ENCODE data around the gene GPC1.

GPC1 gene

GRCh38 chr2:240502430-240503121 is 67.1 kb downstream of the GPC1 start:
- ChIA-PET POLR2A (no interaction called here), CTCF (interaction anchor here (1.7 kb wide), 1 partner anchor 12 kb away, joined by 5 read pairs; no protein-coding TSS in a partner anchor)
- H3K27ac ChIP-seq (ENCODE audit: insufficient read depth in 1 of 2, low read depth in 1 of 2, low read length in 2 of 2, poor library complexity in 1 of 2, severe bottlenecking in 2 of 2), result no peak overlapping the region

GRCh38 chr2:240503375-240503774 is 67.9 kb downstream of the GPC1 start:
- ChIA-PET CTCF (interaction anchor here (1.7 kb wide), 1 partner anchor 11 kb away, joined by 5 read pairs; no protein-coding TSS in a partner anchor), POLR2A (no interaction called here)
- Histone ChIP-seq H3K27ac (ENCODE audit: insufficient read depth in 1 of 2, low read depth in 1 of 2, low read length in 2 of 2, poor library complexity in 1 of 2, severe bottlenecking in 2 of 2) (no peak overlapping the region), H3K4me3 (ENCODE audit: control insufficient read depth in 1 of 7, extremely low read depth in 1 of 7, insufficient read depth in 4 of 7, low read depth in 2 of 7, low read length in 6 of 7) (no peak overlapping the region), H3K9me3 (ENCODE audit: control extremely low read depth in 1 of 5, control insufficient read depth in 4 of 5, insufficient read depth in 2 of 5, low read depth in 1 of 5, low read length in 4 of 5) (no peaks in the 10 kb centered on the region), H3K27me3 (replicated peaks in 2 of 5; ENCODE audit: control insufficient read depth in 4 of 5, insufficient read depth in 5 of 5, low read length in 4 of 5) (no peaks in the 10 kb centered on the region), H3K36me3 (ENCODE audit: control insufficient read depth in 4 of 4, insufficient read depth in 4 of 4, low read length in 3 of 4) (peaks cover 0 to 22% (median 13%) of the 10 kb centered on the region in 4 experiments), H3K4me1 (ENCODE audit: control extremely low read depth in 1 of 4, control insufficient read depth in 4 of 4, insufficient read depth in 4 of 4, low read length in 3 of 4) (no peaks in the 10 kb centered on the region)
- DNase-seq, result no peak
- 95% methylated on average over 8 of the region's 9 CpGs for WGBS (ENCODE audit: insufficient coverage)

More at GRCh38 chr2:240502430-240503121, 67.1 kb downstream of the GPC1 start:
- Histone ChIP-seq H3K27me3 (replicated peaks in 2 of 5; ENCODE audit: control insufficient read depth in 4 of 5, insufficient read depth in 5 of 5, low read length in 4 of 5) (no peaks in the 10 kb centered on the region), H3K36me3 (ENCODE audit: control insufficient read depth in 4 of 4, insufficient read depth in 4 of 4, low read length in 3 of 4) (peaks cover 0 to 27% (median 13%) of the 10 kb centered on the region in 4 experiments), H3K4me3 (ENCODE audit: control insufficient read depth in 1 of 7, extremely low read depth in 1 of 7, insufficient read depth in 4 of 7, low read depth in 2 of 7, low read length in 6 of 7) (no peak overlapping the region), H3K4me1 (ENCODE audit: control extremely low read depth in 1 of 4, control insufficient read depth in 4 of 4, insufficient read depth in 4 of 4, low read length in 3 of 4) (no peaks in the 10 kb centered on the region), H3K9me3 (ENCODE audit: control extremely low read depth in 1 of 5, control insufficient read depth in 4 of 5, insufficient read depth in 2 of 5, low read depth in 1 of 5, low read length in 4 of 5) (no peaks in the 10 kb centered on the region)
- WGBS (ENCODE audit: insufficient coverage), result 89% methylated on average over 11 of the region's 14 CpGs
- no peak for DNase-seq

GRCh38 chr2:240503848-240504247 is 68.4 kb downstream of the GPC1 start:
- Histone ChIP-seq H3K9me3 (ENCODE audit: control extremely low read depth in 1 of 5, control insufficient read depth in 4 of 5, insufficient read depth in 2 of 5, low read depth in 1 of 5, low read length in 4 of 5) (no peaks in the 10 kb centered on the region), H3K27me3 (replicated peaks in 2 of 5; ENCODE audit: control insufficient read depth in 4 of 5, insufficient read depth in 5 of 5, low read length in 4 of 5) (no peaks in the 10 kb centered on the region), H3K4me3 (ENCODE audit: control insufficient read depth in 1 of 7, extremely low read depth in 1 of 7, insufficient read depth in 4 of 7, low read depth in 2 of 7, low read length in 6 of 7) (no peak overlapping the region), H3K27ac (ENCODE audit: insufficient read depth in 1 of 2, low read depth in 1 of 2, low read length in 2 of 2, poor library complexity in 1 of 2, severe bottlenecking in 2 of 2) (no peak overlapping the region), H3K36me3 (ENCODE audit: control insufficient read depth in 4 of 4, insufficient read depth in 4 of 4, low read length in 3 of 4) (peaks cover 0 to 19% (median 11%) of the 10 kb centered on the region in 4 experiments), H3K4me1 (ENCODE audit: control extremely low read depth in 1 of 4, control insufficient read depth in 4 of 4, insufficient read depth in 4 of 4, low read length in 3 of 4) (no peaks in the 10 kb centered on the region)
- POLR2A ChIA-PET, result no interaction called here
- 95% methylated on average over 6 of the region's 7 CpGs for WGBS (ENCODE audit: insufficient coverage)
- DNase-seq, result no peak
- CTCF ChIA-PET, result interaction anchor here (1.7 kb wide), 1 partner anchor 10 kb away, joined by 5 read pairs; no protein-coding TSS in a partner anchor

- no peak for DNase-seq
- ChIA-PET POLR2A (no interaction called here), CTCF (interaction anchor here (0.6 kb wide), 1 partner anchor 10 kb away, joined by 3 read pairs; no protein-coding TSS in a partner anchor)
- no peak overlapping the region for H3K27ac ChIP-seq (ENCODE audit: insufficient read depth in 1 of 2, low read depth in 1 of 2, low read length in 2 of 2, poor library complexity in 1 of 2, severe bottlenecking in 2 of 2)
- 92% methylated on average over 13 of the region's 14 CpGs for WGBS (ENCODE audit: insufficient coverage)
- no peaks in the 10 kb centered on the region for H3K9me3 ChIP-seq (ENCODE audit: control extremely low read depth in 1 of 5, control insufficient read depth in 4 of 5, insufficient read depth in 2 of 5, low read depth in 1 of 5, low read length in 4 of 5)
- no peak overlapping the region for H3K4me3 ChIP-seq (ENCODE audit: control insufficient read depth in 1 of 7, extremely low read depth in 1 of 7, insufficient read depth in 4 of 7, low read depth in 2 of 7, low read length in 6 of 7)
- H3K36me3 ChIP-seq (ENCODE audit: control insufficient read depth in 4 of 4, insufficient read depth in 4 of 4, low read length in 3 of 4), result peaks cover 0 to 12% (median 3%) of the 10 kb centered on the region in 4 experiments
- H3K4me1 ChIP-seq (ENCODE audit: control extremely low read depth in 1 of 4, control insufficient read depth in 4 of 4, insufficient read depth in 4 of 4, low read length in 3 of 4), result no peaks in the 10 kb centered on the region
- no peaks in the 10 kb centered on the region for H3K27me3 ChIP-seq (replicated peaks in 2 of 5; ENCODE audit: control insufficient read depth in 4 of 5, insufficient read depth in 5 of 5, low read length in 4 of 5)
These were observed 70.4 kb downstream of the GPC1 start for GRCh38 chr2:240505910-240506309.

GRCh38 chr2:240506406-240507059 is 71.1 kb downstream of the GPC1 start:
- no peak for DNase-seq
- H3K27ac ChIP-seq (ENCODE audit: insufficient read depth in 1 of 2, low read depth in 1 of 2, low read length in 2 of 2, poor library complexity in 1 of 2, severe bottlenecking in 2 of 2), result no peak overlapping the region
- H3K4me3 ChIP-seq (ENCODE audit: control insufficient read depth in 1 of 7, extremely low read depth in 1 of 7, insufficient read depth in 4 of 7, low read depth in 2 of 7, low read length in 6 of 7), result no peak overlapping the region
- H3K27me3 ChIP-seq (replicated peaks in 2 of 5; ENCODE audit: control insufficient read depth in 4 of 5, insufficient read depth in 5 of 5, low read length in 4 of 5), result no peaks in the 10 kb centered on the region
- ChIA-PET CTCF (no interaction called here), POLR2A (no interaction called here)
- H3K36me3 ChIP-seq (ENCODE audit: control insufficient read depth in 4 of 4, insufficient read depth in 4 of 4, low read length in 3 of 4), result peaks cover 0 to 18% (median 7%) of the 10 kb centered on the region in 4 experiments
- WGBS (ENCODE audit: insufficient coverage), result 93% methylated on average over 15 of the region's 17 CpGs
- H3K9me3 ChIP-seq (ENCODE audit: control extremely low read depth in 1 of 5, control insufficient read depth in 4 of 5, insufficient read depth in 2 of 5, low read depth in 1 of 5, low read length in 4 of 5), result no peaks in the 10 kb centered on the region
- H3K4me1 ChIP-seq (ENCODE audit: control extremely low read depth in 1 of 4, control insufficient read depth in 4 of 4, insufficient read depth in 4 of 4, low read length in 3 of 4), result no peaks in the 10 kb centered on the region

GRCh38 chr2:240507060-240507777 is 71.8 kb downstream of the GPC1 start:
- H3K27ac ChIP-seq (ENCODE audit: insufficient read depth in 1 of 2, low read depth in 1 of 2, low read length in 2 of 2, poor library complexity in 1 of 2, severe bottlenecking in 2 of 2), result no peak overlapping the region
- 80% methylated on average over 2 of the region's 6 CpGs for WGBS (ENCODE audit: insufficient coverage)
- H3K27me3 ChIP-seq (replicated peaks in 2 of 5; ENCODE audit: control insufficient read depth in 4 of 5, insufficient read depth in 5 of 5, low read length in 4 of 5), result no peaks in the 10 kb centered on the region
- no peaks in the 10 kb centered on the region for H3K9me3 ChIP-seq (ENCODE audit: control extremely low read depth in 1 of 5, control insufficient read depth in 4 of 5, insufficient read depth in 2 of 5, low read depth in 1 of 5, low read length in 4 of 5)
- no peaks in the 10 kb centered on the region for H3K4me1 ChIP-seq (ENCODE audit: control extremely low read depth in 1 of 4, control insufficient read depth in 4 of 4, insufficient read depth in 4 of 4, low read length in 3 of 4)
- no peak for DNase-seq
- H3K4me3 ChIP-seq (ENCODE audit: control insufficient read depth in 1 of 7, extremely low read depth in 1 of 7, insufficient read depth in 4 of 7, low read depth in 2 of 7, low read length in 6 of 7), result no peak overlapping the region
- ChIA-PET POLR2A (no interaction called here), CTCF (interaction anchor here (1.0 kb wide), 1 partner anchor 332 kb away, joined by 3 read pairs; no protein-coding TSS in a partner anchor)
- peaks cover 0 to 21% (median 9%) of the 10 kb centered on the region in 4 experiments for H3K36me3 ChIP-seq (ENCODE audit: control insufficient read depth in 4 of 4, insufficient read depth in 4 of 4, low read length in 3 of 4)

Measured in common myeloid progenitor, CD34-positive (primary cell).